ENCODE measurements around the gene LETM1. TPM values are rescaled to one million over a fixed set of nuclear protein-coding genes. Genes with fewer than 3 reads are reported as not detected.

LETM1 gene
- total and polyA plus RNA-seq, 2 of the 13 experiments (the other 11 are each of a cell fraction or from before 2014, with no cell fraction given): 9.7 to 41.6 TPM

GRCh38 chr4:1812720-1813119, 43.2 kb downstream of the LETM1 start (continued):
- TF ChIP-seq, protein P1, sequence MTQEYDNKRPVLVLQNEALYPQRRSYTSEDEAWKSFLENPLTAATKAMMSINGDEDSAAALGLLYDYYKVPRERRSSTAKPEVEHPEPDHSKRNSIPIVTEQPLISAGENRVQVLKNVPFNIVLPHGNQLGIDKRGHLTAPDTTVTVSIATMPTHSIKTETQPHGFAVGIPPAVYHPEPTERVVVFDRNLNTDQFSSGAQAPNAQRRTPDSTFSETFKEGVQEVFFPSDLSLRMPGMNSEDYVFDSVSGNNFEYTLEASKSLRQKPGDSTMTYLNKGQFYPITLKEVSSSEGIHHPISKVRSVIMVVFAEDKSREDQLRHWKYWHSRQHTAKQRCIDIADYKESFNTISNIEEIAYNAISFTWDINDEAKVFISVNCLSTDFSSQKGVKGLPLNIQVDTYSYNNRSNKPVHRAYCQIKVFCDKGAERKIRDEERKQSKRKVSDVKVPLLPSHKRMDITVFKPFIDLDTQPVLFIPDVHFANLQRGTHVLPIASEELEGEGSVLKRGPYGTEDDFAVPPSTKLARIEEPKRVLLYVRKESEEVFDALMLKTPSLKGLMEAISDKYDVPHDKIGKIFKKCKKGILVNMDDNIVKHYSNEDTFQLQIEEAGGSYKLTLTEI (CRISPR knock-in tag; conservative IDR thresholded peaks at IDR 0.05): no peak
- TF ChIP-seq FOSL2 (CRISPR knock-in tag; IDR thresholded peaks at IDR 0.05) (no peak), ZNF468 (CRISPR knock-in tag; IDR thresholded peaks at IDR 0.05) (no peak)
- TF ChIP-seq, protein P2, sequence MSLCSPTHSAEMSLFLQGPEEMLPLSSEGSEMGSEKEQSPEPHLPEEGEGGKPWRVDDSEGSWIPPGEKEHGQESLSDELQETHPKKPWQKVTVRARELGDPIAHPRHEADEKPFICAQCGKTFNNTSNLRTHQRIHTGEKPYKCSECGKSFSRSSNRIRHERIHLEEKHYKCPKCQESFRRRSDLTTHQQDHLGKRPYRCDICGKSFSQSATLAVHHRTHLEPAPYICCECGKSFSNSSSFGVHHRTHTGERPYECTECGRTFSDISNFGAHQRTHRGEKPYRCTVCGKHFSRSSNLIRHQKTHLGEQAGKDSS (CRISPR knock-in tag; IDR thresholded peaks at IDR 0.05; ENCODE audit: borderline replicate concordance, low read depth): no peak

DNA sequence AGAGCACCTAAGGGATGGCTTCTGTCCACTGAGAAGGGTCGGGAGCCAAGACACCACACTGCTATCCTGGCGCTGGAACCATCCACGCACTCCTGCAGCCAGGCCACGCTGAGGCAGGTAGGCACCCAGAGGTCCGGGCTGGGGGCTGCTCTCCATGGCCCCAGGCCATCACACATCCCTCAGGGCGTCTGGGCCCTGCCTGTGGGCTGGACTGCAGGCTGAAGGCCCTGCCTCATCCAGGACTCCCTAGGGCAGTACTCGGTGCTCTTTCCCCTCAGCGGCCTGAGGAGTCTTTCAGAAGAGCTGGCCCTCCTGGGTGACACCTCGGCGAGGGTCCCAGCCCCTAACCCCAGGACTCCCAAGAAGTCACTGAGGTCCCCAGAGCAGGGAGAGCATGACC, 45.2 kb downstream of the LETM1 start:
- Histone ChIP-seq H3K27me3 (ENCODE audit: control insufficient read depth in 1 of 2, insufficient read depth in 2 of 2, low read length in 2 of 2) (no peaks in the 10 kb centered on the region), H4K20me1 (ENCODE audit: insufficient read depth, low read length) (peaks cover 6% of the 10 kb centered on the region; the same call in 1 of the 2 replicates), H3K27ac (ENCODE audit: extremely low read length, insufficient read depth, low read length) (no peak overlapping the region), H3K9me3 (ENCODE audit: low read length) (no peaks in the 10 kb centered on the region), H3K79me2 (ENCODE audit: insufficient read depth, low read length) (no peaks in the 10 kb centered on the region), H3K4me2 (ENCODE audit: low read depth, low read length) (no peak overlapping the region), H2AFZ (ENCODE audit: low read length) (no peak overlapping the region), H3K9ac (ENCODE audit: insufficient read depth, low read depth, low read length) (no peak overlapping the region), H3K4me1 (ENCODE audit: insufficient read depth, low read length) (peaks cover 20% of the 10 kb centered on the region), H3K36me3 (replicated peaks in 1 of 2; ENCODE audit: control insufficient read depth in 1 of 2, insufficient read depth in 2 of 2, low read length in 2 of 2) (peaks cover 15 to 38% of the 10 kb centered on the region in 2 experiments), H3K4me3 (replicated peaks in 1 of 3; ENCODE audit: insufficient read depth in 1 of 3, low read depth in 2 of 3, low read length in 3 of 3) (no peak overlapping the region)
- BruUV-seq (replicated peaks): no TSS peak
- ChIA-PET CTCF (ENCODE audit: low intra/inter-chr PET ratio, low total read pairs) (interaction anchor here (0.7 to 4.3 kb wide), 11 partner anchors 16 to 100 kb away, joined by 3 to 179 read pairs (median 11); no protein-coding TSS in a partner anchor), POLR2A (interaction anchor here (4.9 to 8.0 kb wide), 3 partner anchors 15 to 65 kb away, joined by 29 to 119 read pairs (median 45); partner anchors contain the start of gene FGFR3)
- TF ChIP-seq KLF6 (CRISPR knock-in tag; IDR thresholded peaks at IDR 0.05) (no peak), EED (CRISPR knock-in tag; IDR thresholded peaks at IDR 0.05) (0 out of 2 replicates have a peak, but pooled peaks have one; percentile 27)
- peak; percentile 8 for ATAC-seq
- in situ Hi-C loops (cut with HindIII; ENCODE audit: extremely low pct_ligation_motif_present, low pct_unique_long_range_greater_than_20kb) (no loop called here), intact Hi-C loops (cut with micrococcal nuclease; ENCODE audit: unreplicated experiment) (loop anchor here (1.0 to 5.0 kb wide), 5 partner anchors 14 to 87 kb away; no protein-coding TSS in a partner anchor)
- no peak for DNase-seq (ENCODE audit: low spot score)
- 94% methylated on average over 3 of the region's 10 CpGs for WGBS (ENCODE audit: low lambda C conversion rate)
- FAIRE-seq: no peak
